NCI-H2196 (cell line): ENCODE measurements around the gene KRT26.
A peak's percentile ranks its signal among the peaks of the same experiment; 100 is the strongest.
"Not testable (repeated sequence)": the region's sequence is repeated elsewhere in the genome, so short reads cannot be mapped to it uniquely, and the experiment has no call there.

ENCODE experiments used
- DNase-seq: peaks from one replicate; lab custom pipeline; 2025; ENCODE audit not compliant: unreplicated experiment; lab: John Stamatoyannopoulos, UW

KRT26 gene

GRCh38 chr17:40772101-40772500 is at the start of gene KRT26:
KRT26 (minus strand) TSS chr17:40772201; CDS start chr17:40772113, 88 bp downstream.
- no peak for DNase-seq

DNA sequence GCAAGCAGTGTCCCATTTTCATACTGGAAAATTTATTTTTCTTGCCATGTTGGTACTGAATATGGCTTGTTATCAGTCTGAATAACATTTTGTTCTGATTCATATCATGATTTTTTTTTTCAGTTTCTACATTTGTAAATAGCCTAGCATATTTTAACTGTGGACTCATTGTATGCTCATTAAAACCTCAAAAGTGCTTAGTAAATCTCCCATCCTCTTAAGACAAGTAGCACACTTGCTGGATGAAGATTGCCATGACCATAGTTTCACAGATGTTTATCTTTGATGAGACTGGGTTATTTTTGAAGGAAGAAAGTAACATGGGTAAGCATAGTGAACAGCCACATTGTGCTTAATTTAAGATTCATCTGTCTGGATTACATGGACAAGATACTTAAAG is 49.5 kb upstream of the KRT26 start:
- DNase-seq = no peak

- DNase-seq = no peak
Measured at GRCh38 chr17:40820228-40820838, 48.3 kb upstream of the KRT26 start.

GRCh38 chr17:40819528-40820125 is 47.6 kb upstream of the KRT26 start:
- no peak for DNase-seq

- DNase-seq = peak; percentile 66
Measured at GRCh38 chr17:40818733-40819527, 46.9 kb upstream of the KRT26 start.

DNA sequence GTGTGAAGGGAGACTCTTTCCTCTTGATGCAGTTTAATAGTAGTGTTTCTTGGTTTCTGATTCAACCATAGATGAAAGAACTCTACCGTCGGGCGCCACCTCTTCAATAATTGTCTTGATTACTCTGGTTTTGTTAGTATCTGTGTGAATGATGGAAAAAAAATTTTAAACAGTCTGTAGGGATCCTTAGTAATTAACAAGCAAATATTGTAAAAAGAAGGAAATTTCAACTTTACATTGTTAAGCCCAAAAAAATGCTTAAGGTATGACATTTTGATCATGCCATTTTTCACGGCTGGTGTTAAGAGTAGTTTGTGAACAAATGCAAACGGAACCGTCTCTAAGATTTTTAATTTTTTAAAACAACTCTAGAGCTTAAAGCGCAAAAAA is 46.3 kb upstream of the KRT26 start:
- DNase-seq = no peak

GRCh38 chr17:40817103-40817682 is 45.2 kb upstream of the KRT26 start:
- no peak for DNase-seq

- no peak for DNase-seq
Measured at GRCh38 chr17:40816569-40816968, 44.6 kb upstream of the KRT26 start.

GRCh38 chr17:40815381-40815780 is 43.4 kb upstream of the KRT26 start:
- DNase-seq = no peak

GRCh38 chr17:40814657-40815056 is 42.7 kb upstream of the KRT26 start:
- DNase-seq = not testable (repeated sequence)

GRCh38 chr17:40813804-40814203 is 41.8 kb upstream of the KRT26 start:
- DNase-seq = no peak

GRCh38 chr17:40812639-40813038 is 40.6 kb upstream of the KRT26 start:
- no peak for DNase-seq

GRCh38 chr17:40810494-40810893 is 38.5 kb upstream of the KRT26 start:
- DNase-seq = no peak

DNA sequence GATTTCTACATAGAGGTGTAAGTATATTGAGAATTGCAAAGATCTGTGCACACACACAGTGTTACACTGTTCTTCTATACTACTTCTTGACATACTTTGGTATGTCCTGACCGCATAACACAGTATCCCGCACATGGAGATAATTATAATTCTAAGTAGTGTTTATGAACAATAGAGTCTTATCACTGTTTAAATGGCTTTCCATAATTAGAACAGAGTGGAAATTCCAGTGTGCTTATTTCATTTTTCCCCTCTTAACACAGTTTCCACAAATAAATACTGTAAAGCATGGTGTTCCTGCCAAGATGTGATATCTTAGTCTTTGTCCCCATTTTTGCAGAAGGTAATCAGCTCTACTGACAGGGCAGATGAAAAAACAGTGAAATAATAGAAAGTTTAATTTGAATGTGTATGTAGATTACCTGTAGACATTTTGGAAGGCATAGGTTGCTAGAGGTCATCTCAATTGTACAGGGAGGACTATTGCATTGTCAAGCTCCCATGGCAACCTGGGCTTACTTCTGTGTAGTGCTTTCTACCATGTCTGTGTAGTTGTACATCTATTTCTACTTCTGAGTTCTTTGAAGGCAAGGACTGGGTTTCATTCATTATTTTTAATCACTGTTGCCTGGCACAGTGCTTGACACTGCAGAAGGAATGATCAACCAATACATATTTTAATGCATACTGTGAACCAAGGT is 37.9 kb upstream of the KRT26 start:
- DNase-seq = no peak

DNA sequence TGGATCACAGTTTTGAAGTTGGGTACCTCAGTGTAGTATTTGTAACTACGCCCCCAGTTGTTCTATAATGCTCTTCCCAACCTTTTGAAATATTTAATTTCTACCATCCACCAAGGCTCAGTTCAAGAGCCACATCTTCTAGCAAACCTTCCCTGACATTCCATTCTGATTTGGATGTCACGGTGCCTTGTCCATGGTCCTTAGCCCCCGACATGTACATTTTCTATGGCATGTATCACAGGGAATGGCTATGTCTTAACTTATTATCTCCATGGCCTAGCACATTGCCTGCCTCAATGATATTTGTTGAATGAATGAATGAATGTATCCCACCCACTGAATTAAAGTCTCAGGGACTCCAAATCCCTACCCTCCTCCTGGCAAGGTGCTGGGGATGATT is 34.1 kb upstream of the KRT26 start:
- DNase-seq = no peak

GRCh38 chr17:40803617-40804082 is 31.6 kb upstream of the KRT26 start:
- DNase-seq = peak; percentile 65

GRCh38 chr17:40801157-40801556 is 29.2 kb upstream of the KRT26 start:
- DNase-seq = no peak

- DNase-seq = no peak
Measured at GRCh38 chr17:40800381-40800780, 28.4 kb upstream of the KRT26 start.

DNA sequence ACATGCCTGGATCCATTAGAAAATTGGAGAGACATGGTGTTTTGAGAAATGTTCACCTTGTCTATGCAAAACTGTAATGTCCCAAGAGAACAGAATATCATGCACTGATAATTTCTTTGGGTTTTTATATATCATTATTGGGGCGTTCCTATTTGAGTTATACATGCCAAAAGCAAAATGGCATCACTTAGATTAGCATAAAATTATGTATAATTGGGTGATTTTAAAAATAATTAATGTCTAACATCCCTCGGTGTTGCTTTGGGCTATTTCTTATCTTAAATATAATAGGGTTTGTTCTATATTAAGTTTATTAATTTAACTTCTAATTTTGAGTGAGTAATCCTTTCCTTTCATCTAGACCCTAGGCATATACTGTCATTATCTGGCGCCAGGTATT is 27.9 kb upstream of the KRT26 start, which contains the start of gene KRT28:
Gene KRT28, minus strand, starts transcription at position 101 of the 400 bp plus-strand sequence. Its CDS starts 66 bp downstream, at position 35.
- no peak for DNase-seq

DNA sequence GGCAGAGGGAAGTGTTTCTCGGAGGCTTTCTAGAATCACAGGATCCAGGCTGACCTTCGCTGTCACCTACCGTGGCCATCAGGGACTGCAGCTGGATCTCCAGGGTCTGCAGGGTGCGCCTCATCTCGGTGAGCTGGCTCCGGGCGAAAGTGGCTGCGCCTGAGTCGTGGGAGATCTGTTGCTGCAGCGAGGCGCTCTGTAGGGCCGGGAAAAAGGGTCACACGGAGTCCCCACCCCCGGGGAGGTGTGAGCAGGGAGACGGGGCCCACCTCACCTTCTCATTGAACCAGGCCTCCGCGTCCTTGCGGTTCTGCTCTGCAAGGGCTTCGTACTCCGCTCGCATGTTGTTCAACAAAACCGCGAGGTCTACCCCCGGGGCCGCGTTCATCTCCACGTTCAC is 24.8 kb upstream of the KRT26 start:
- DNase-seq = no peak
